K562 (cell line): ENCODE results near the gene EYA2. TPM values are rescaled to one million over a fixed set of nuclear protein-coding genes. Genes with fewer than 3 reads are reported as not detected.

Experiments
- CREB5 ChIP-seq: fragments of 250-450 bp; sonication (Bioruptor Pico); IDR thresholded peaks from 2 replicates; pipeline ENCODE4 v1.5.0; 2020; ENCODE audit warnings: mild to moderate bottlenecking
- CTCFL ChIP-seq: IDR thresholded peaks from 2 replicates; pipeline ENCODE4 v1.6.1; 2011; ENCODE audit warnings: borderline replicate concordance, low read depth, mild to moderate bottlenecking, moderate library complexity, low read length; ENCODE audit not compliant: insufficient read depth, poor library complexity, severe bottlenecking
- HMG20A ChIP-seq: fragments of 450-650 bp; formaldehyde crosslinking; conservative IDR thresholded peaks from 2 replicates; pipeline ENCODE4 v1.4.0; 2020; ENCODE audit warnings: mild to moderate bottlenecking, mixed read lengths
- KAT7 ChIP-seq: sonication (generic); formaldehyde crosslinking; IDR thresholded peaks from 2 replicates; pipeline ENCODE4 v1.8.0; 2022; ENCODE audit warnings: missing genetic modification reagents, mild to moderate bottlenecking, borderline replicate concordance
- KLF6 ChIP-seq: fragments of 250-450 bp; sonication (Bioruptor Pico); IDR thresholded peaks from 2 replicates; pipeline ENCODE4 v1.4.0; 2020; ENCODE audit warnings: mild to moderate bottlenecking, moderate library complexity, borderline replicate concordance
- MEIS2 ChIP-seq: fragments of 450-650 bp; IDR thresholded peaks from 2 replicates; pipeline ENCODE4 v1.6.1; 2014; ENCODE audit warnings: mild to moderate bottlenecking; ENCODE audit not compliant: partially characterized antibody
- MYNN ChIP-seq, 2 experiments: sonication (generic); formaldehyde crosslinking in 1 of 2; IDR thresholded peaks; 2 replicates each; pipeline versions ENCODE4 v1.5.0 to v1.6.1; 2016 to 2020; ENCODE audit warnings: antibody characterized with exemption in 1 of 2, missing genetic modification reagents in 1 of 2
- RAD51 ChIP-seq: fragments of 450-650 bp; IDR thresholded peaks from 2 replicates; pipeline ENCODE4 v1.7.1; 2016; ENCODE audit warnings: low read depth, mild to moderate bottlenecking, borderline replicate concordance
- SMC3 ChIP-seq: conservative IDR thresholded peaks from 2 replicates; pipeline ENCODE4 v1.6.1; 2011; ENCODE audit warnings: low read depth, low read length, improper control_type of control experiment; ENCODE audit not compliant: insufficient read depth
- SRSF3 ChIP-seq: fragments of 200-400 bp; formaldehyde crosslinking; IDR thresholded peaks from 2 replicates; pipeline ENCODE4 v1.6.1; 2016; ENCODE audit warnings: mild to moderate bottlenecking, low read length, moderate library complexity; ENCODE audit not compliant: insufficient read depth
- SRSF9 ChIP-seq: fragments of 200-400 bp; formaldehyde crosslinking; IDR thresholded peaks from 2 replicates; pipeline ENCODE4 v1.6.1; 2017; ENCODE audit warnings: low read depth, low read length, borderline replicate concordance
- TAL1 ChIP-seq: fragments of 450-650 bp; IDR thresholded peaks from 2 replicates; pipeline ENCODE4 v1.6.1; 2016; ENCODE audit warnings: mild to moderate bottlenecking
- TCF7L2 ChIP-seq: fragments of 150-350 bp; IDR thresholded peaks from 2 replicates; pipeline ENCODE4 v1.6.1; 2016; ENCODE audit warnings: low read depth, mild to moderate bottlenecking, low read length, moderate library complexity
- polyA plus RNA-seq, 8 experiments: library from polyadenylated mRNA; depleted of rRNA in 4 of 8; stranded (reverse) in 5 of 8; unstranded in 3 of 8; fragments of >200 nt; fragmentation: Nextera tagmentation in 2 of 8; fragmentation: Illumina TruSeq in 1 of 8; extraction: Ambion mirVana in 2 of 8; extraction: Trizol in 1 of 8; gene quantifications; 2 replicates each; pipeline versions ENCODE4 v1.2.1 to v1.2.3, GENCODE V29; 2011 to 2014; ENCODE audit warnings: inconsistent platforms in 1 of 8, missing spikeins in 1 of 8
- total RNA-seq, 7 experiments: library from RNA; depleted of rRNA in 6 of 7; stranded (reverse); fragments of >200 nt in 6 of 7; fragmentation: Illumina TruSeq in 2 of 7; extraction: Trizol in 2 of 7; gene quantifications; 2 replicates each; pipeline versions ENCODE4 v1.2.1 to v1.2.3, GENCODE V29; 2011 to 2021; ENCODE audit warnings: low replicate concordance in 1 of 7
- TF ChIP-seq, protein P1 (sequence below): fragments of 250-450 bp; sonication (Bioruptor Pico); IDR thresholded peaks from 2 replicates; pipeline ENCODE4 v1.5.0; 2022; ENCODE audit warnings: mild to moderate bottlenecking

The EYA2 gene
- total and polyA plus RNA-seq, 9 of the 15 experiments (the other 6 are each of a cell fraction or from before 2014, with no cell fraction given): 0.03 TPM; not detected in 8

DNA sequence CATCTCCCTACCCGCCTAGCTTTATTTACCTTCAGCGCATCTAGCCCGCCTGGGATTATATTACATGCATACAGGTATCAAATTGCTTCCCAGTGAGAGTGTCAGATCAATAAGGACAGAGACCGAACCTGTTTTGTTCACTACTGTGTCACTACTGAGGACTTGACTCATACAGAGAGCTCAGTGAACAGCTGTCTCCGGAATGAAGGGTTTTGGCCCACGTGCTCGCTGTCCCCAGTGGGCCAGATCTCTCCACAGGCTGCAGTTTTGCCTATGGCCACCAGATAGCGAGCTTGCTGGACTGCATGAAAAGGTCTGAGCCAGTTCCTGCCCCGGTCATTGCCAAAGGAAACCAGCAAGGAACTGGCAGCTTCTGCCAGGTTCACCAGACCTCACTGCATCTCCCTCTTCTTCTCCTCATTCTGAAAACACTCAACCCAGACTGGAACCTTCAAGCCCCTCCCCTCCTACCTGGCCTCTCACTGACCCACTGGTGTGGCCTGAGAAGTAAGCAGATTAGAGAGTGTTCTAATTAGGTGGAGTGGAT lies 311.0 kb downstream of the EYA2 start (continued):
- TF ChIP-seq SRSF9 (no peak), TCF7L2 (no peak), KLF6 (CRISPR knock-in tag) (no peak), MEIS2 (no peak), SRSF3 (no peak), CREB5 (no peak), RAD51 (peak; percentile 46; the same call in 1 of the 2 replicates), MYNN (IDR thresholded peaks at IDR 0.05) (no peak), MYNN (CRISPR knock-in tag; IDR thresholded peaks at IDR 0.05) (no peak), CTCFL (no peak), HMG20A (CRISPR knock-in tag) (no peak), SMC3 (0 out of 2 replicates have a peak, but pooled peaks have one; percentile 32), KAT7 (CRISPR knock-in tag) (no peak), TAL1 (no peak)
- TF ChIP-seq, protein P1, sequence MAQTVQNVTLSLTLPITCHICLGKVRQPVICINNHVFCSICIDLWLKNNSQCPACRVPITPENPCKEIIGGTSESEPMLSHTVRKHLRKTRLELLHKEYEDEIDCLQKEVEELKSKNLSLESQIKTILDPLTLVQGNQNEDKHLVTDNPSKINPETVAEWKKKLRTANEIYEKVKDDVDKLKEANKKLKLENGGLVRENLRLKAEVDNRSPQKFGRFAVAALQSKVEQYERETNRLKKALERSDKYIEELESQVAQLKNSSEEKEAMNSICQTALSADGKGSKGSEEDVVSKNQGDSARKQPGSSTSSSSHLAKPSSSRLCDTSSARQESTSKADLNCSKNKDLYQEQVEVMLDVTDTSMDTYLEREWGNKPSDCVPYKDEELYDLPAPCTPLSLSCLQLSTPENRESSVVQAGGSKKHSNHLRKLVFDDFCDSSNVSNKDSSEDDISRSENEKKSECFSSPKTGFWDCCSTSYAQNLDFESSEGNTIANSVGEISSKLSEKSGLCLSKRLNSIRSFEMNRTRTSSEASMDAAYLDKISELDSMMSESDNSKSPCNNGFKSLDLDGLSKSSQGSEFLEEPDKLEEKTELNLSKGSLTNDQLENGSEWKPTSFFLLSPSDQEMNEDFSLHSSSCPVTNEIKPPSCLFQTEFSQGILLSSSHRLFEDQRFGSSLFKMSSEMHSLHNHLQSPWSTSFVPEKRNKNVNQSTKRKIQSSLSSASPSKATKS (CRISPR knock-in tag): no peak
